Measurements from ENCODE around the gene LINGO4.

LINGO4 gene

GRCh38 chr1:151803915-151804314, 1.3 kb downstream of the LINGO4 start:
- H3K36me3 ChIP-seq (ENCODE audit: insufficient read depth, low read length): no peaks in the 10 kb centered on the region
- H3K27me3 ChIP-seq (ENCODE audit: insufficient read depth, low read length, poor library complexity, severe bottlenecking): no peaks in the 10 kb centered on the region
- H4K20me1 ChIP-seq (ENCODE audit: insufficient read depth, low read length, poor library complexity, severe bottlenecking): no peaks in the 10 kb centered on the region
- no peak overlapping the region for H3K9ac ChIP-seq (ENCODE audit: low read depth, low read length, poor library complexity, severe bottlenecking)
- no peaks in the 10 kb centered on the region for H3K79me2 ChIP-seq (ENCODE audit: insufficient read depth, low read length)
- no peaks in the 10 kb centered on the region for H3F3A ChIP-seq (ENCODE audit: low read depth)
- TF ChIP-seq EZH2phosphoT487 (IDR thresholded peaks at IDR 0.05; ENCODE audit: borderline replicate concordance): no peak
- no peak for TF ChIP-seq CTCF (conservative IDR thresholded peaks at IDR 0.05; ENCODE audit: low read length)
- H3K4me1 ChIP-seq (ENCODE audit: insufficient read depth, low read length, poor library complexity, severe bottlenecking): no peaks in the 10 kb centered on the region
- no peak overlapping the region for H2AFZ ChIP-seq (ENCODE audit: low read length)
- no peak overlapping the region for H3K4me3 ChIP-seq (ENCODE audit: low read length, poor library complexity, severe bottlenecking)
- no peaks in the 10 kb centered on the region for H3K9me2 ChIP-seq (replicated peaks; ENCODE audit: low read depth, low read length)
- no peak overlapping the region for H3K4me2 ChIP-seq (ENCODE audit: low read depth, low read length, poor library complexity, severe bottlenecking)
- H3K9me3 ChIP-seq (ENCODE audit: insufficient read depth, low read depth, low read length): no peaks in the 10 kb centered on the region

DNA sequence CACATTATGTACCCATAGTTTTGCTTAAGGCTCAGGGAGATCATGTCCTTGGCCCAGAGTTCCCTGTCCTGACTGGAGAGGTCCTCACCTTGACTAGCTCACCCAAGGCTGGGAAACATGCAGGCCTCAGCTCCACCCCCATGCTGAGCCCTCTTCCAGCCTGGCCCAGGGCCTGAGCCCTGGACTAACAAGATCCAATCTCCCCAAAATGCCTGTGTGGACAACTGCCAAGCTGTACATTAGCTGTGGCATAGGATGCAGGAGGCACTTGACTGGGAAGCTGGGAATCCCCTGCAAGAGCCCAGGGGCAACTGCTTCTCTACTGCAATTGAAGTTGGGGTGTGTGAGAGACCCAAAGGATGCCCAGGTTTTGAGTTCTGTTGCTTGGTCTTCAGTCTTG, 2.1 kb downstream of the LINGO4 start:
- Histone ChIP-seq H3K9ac (ENCODE audit: low read depth, low read length, poor library complexity, severe bottlenecking) (no peak overlapping the region), H3K79me2 (ENCODE audit: insufficient read depth, low read length) (no peaks in the 10 kb centered on the region), H3K4me1 (ENCODE audit: insufficient read depth, low read length, poor library complexity, severe bottlenecking) (no peaks in the 10 kb centered on the region), H3K27me3 (ENCODE audit: insufficient read depth, low read length, poor library complexity, severe bottlenecking) (no peaks in the 10 kb centered on the region), H4K20me1 (ENCODE audit: insufficient read depth, low read length, poor library complexity, severe bottlenecking) (no peaks in the 10 kb centered on the region), H3K4me3 (ENCODE audit: low read length, poor library complexity, severe bottlenecking) (no peak overlapping the region), H3K9me3 (ENCODE audit: insufficient read depth, low read depth, low read length) (no peaks in the 10 kb centered on the region), H3K9me2 (replicated peaks; ENCODE audit: low read depth, low read length) (no peaks in the 10 kb centered on the region), H2AFZ (ENCODE audit: low read length) (no peak overlapping the region), H3K36me3 (ENCODE audit: insufficient read depth, low read length) (no peaks in the 10 kb centered on the region), H3K4me2 (ENCODE audit: low read depth, low read length, poor library complexity, severe bottlenecking) (no peak overlapping the region), H3F3A (ENCODE audit: low read depth) (no peaks in the 10 kb centered on the region)
- TF ChIP-seq EZH2phosphoT487 (IDR thresholded peaks at IDR 0.05; ENCODE audit: borderline replicate concordance) (no peak), CTCF (conservative IDR thresholded peaks at IDR 0.05; ENCODE audit: low read length) (no peak)

- Histone ChIP-seq H3F3A (ENCODE audit: low read depth) (no peaks in the 10 kb centered on the region), H3K4me1 (ENCODE audit: insufficient read depth, low read length, poor library complexity, severe bottlenecking) (no peaks in the 10 kb centered on the region), H3K4me3 (ENCODE audit: low read length, poor library complexity, severe bottlenecking) (no peak overlapping the region), H3K27me3 (ENCODE audit: insufficient read depth, low read length, poor library complexity, severe bottlenecking) (no peaks in the 10 kb centered on the region), H3K36me3 (ENCODE audit: insufficient read depth, low read length) (no peaks in the 10 kb centered on the region), H3K9me2 (replicated peaks; ENCODE audit: low read depth, low read length) (no peaks in the 10 kb centered on the region), H4K20me1 (ENCODE audit: insufficient read depth, low read length, poor library complexity, severe bottlenecking) (no peaks in the 10 kb centered on the region), H3K79me2 (ENCODE audit: insufficient read depth, low read length) (no peaks in the 10 kb centered on the region), H2AFZ (ENCODE audit: low read length) (no peak overlapping the region), H3K9me3 (ENCODE audit: insufficient read depth, low read depth, low read length) (no peaks in the 10 kb centered on the region), H3K9ac (ENCODE audit: low read depth, low read length, poor library complexity, severe bottlenecking) (no peak overlapping the region), H3K4me2 (ENCODE audit: low read depth, low read length, poor library complexity, severe bottlenecking) (no peak overlapping the region)
- no peak for TF ChIP-seq EZH2phosphoT487 (IDR thresholded peaks at IDR 0.05; ENCODE audit: borderline replicate concordance)
- no peak for TF ChIP-seq CTCF (conservative IDR thresholded peaks at IDR 0.05; ENCODE audit: low read length)
Measured at GRCh38 chr1:151802372-151802771, 2.8 kb downstream of the LINGO4 start.

All from Loucy (cell line).